ENCODE measurements around the gene PTAFR. TPM values are rescaled to one million over a fixed set of nuclear protein-coding genes. Genes with fewer than 3 reads are reported as not detected.

Gene PTAFR
- total RNA-seq, 1 donor from 2014 or later, result 1.2 TPM

DNA sequence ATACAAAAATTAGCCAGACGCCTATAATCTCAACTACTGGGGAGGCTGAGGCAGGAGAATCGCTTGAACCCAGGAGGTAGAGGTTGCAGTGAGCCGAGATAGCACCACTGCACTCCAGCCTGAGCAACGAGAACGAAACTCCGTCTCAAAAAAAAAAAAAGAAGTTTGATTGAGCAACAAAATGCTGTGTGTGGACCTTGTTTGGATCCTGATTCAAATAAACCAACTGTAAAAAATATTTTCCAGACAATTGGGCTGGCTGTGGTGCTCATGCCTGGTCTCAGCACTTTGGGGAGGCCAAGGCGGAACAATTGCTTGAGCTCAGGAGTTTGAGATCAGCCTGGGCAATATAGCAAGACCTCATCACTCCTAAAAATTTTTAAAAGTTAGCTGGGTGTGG is 16.8 kb downstream of the PTAFR start:
- TF ChIP-seq, protein P1, sequence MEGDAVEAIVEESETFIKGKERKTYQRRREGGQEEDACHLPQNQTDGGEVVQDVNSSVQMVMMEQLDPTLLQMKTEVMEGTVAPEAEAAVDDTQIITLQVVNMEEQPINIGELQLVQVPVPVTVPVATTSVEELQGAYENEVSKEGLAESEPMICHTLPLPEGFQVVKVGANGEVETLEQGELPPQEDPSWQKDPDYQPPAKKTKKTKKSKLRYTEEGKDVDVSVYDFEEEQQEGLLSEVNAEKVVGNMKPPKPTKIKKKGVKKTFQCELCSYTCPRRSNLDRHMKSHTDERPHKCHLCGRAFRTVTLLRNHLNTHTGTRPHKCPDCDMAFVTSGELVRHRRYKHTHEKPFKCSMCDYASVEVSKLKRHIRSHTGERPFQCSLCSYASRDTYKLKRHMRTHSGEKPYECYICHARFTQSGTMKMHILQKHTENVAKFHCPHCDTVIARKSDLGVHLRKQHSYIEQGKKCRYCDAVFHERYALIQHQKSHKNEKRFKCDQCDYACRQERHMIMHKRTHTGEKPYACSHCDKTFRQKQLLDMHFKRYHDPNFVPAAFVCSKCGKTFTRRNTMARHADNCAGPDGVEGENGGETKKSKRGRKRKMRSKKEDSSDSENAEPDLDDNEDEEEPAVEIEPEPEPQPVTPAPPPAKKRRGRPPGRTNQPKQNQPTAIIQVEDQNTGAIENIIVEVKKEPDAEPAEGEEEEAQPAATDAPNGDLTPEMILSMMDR (IDR thresholded peaks at IDR 0.05), result no peak
- no peak for TF ChIP-seq POLR2AphosphoS5 (IDR thresholded peaks at IDR 0.05; ENCODE audit: insufficient read depth in 1 of 2, low read depth in 1 of 2)
- no peak for TF ChIP-seq POLR2A (IDR thresholded peaks at IDR 0.05)
- intact Hi-C loops (cut with DNase I), result no loop called here
- no peak overlapping the region for H3K27ac ChIP-seq
- no peak for DNase-seq (ENCODE audit: extremely low spot score in 2 of 2)
- H3K4me1 ChIP-seq, result peaks cover 22% of the 10 kb centered on the region
- no peaks in the 10 kb centered on the region for H3K9me3 ChIP-seq
- no peak overlapping the region for H3K4me3 ChIP-seq
- H3K27me3 ChIP-seq, result no peaks in the 10 kb centered on the region
- no peaks in the 10 kb centered on the region for H3K36me3 ChIP-seq

DNA sequence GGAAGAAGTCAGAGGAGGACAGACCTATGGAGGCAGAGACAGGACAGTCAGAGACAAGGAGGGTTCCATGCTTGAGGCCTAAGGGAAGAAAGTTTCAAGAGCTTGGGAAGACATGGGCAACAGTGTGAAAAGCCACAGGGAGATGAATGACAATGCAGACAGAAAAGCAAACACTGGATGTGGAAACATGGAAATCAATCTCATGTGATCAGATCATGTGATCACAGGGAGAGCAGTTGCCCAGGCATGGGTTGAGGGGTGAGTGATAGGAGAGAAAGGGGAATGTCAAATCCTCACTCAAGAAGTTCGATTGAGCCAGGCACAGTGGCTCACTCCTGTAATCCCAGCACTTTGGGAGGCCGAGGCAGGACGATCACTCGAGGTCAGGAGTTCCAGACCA is 17.2 kb downstream of the PTAFR start:
- TF ChIP-seq POLR2AphosphoS5 (IDR thresholded peaks at IDR 0.05; ENCODE audit: insufficient read depth in 1 of 2, low read depth in 1 of 2) (no peak), POLR2A (IDR thresholded peaks at IDR 0.05) (no peak)
- TF ChIP-seq, protein P1 (IDR thresholded peaks at IDR 0.05), result no peak
- Histone ChIP-seq H3K9me3 (no peaks in the 10 kb centered on the region), H3K4me1 (peaks cover 22% of the 10 kb centered on the region), H3K36me3 (no peaks in the 10 kb centered on the region), H3K4me3 (no peak overlapping the region), H3K27me3 (no peaks in the 10 kb centered on the region), H3K27ac (no peak overlapping the region)
- DNase-seq (ENCODE audit: extremely low spot score in 2 of 2), result no peak
- intact Hi-C loops (cut with DNase I), result no loop called here

DNA sequence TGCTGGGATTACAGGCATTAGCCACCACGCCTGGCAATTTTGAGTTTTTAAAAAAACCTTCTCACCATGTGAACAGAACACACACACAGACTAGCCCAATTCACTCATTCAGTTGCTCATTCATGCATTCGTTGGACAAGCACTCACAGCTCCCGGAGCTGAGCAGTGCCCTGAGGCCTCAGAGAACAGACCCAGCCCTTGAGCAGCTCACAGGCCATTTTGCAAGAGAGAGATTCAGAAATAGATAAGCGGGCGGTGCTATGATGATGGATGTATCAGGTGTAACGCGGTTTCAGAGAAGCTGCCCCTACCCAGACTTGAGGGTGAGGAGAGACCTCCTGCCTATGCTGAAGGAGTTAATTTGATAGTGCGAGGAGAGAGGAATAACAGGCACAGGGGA is 18.6 kb downstream of the PTAFR start:
- Histone ChIP-seq H3K4me1 (peaks cover 11% of the 10 kb centered on the region), H3K4me3 (no peak overlapping the region), H3K27me3 (no peaks in the 10 kb centered on the region), H3K36me3 (no peaks in the 10 kb centered on the region), H3K9me3 (no peaks in the 10 kb centered on the region), H3K27ac (no peak overlapping the region)
- intact Hi-C loops (cut with DNase I), result no loop called here
- TF ChIP-seq POLR2AphosphoS5 (IDR thresholded peaks at IDR 0.05; ENCODE audit: insufficient read depth in 1 of 2, low read depth in 1 of 2) (no peak), POLR2A (IDR thresholded peaks at IDR 0.05) (no peak)
- TF ChIP-seq, protein P1 (IDR thresholded peaks at IDR 0.05), result no peak
- no peak for DNase-seq (ENCODE audit: extremely low spot score in 2 of 2)

DNA sequence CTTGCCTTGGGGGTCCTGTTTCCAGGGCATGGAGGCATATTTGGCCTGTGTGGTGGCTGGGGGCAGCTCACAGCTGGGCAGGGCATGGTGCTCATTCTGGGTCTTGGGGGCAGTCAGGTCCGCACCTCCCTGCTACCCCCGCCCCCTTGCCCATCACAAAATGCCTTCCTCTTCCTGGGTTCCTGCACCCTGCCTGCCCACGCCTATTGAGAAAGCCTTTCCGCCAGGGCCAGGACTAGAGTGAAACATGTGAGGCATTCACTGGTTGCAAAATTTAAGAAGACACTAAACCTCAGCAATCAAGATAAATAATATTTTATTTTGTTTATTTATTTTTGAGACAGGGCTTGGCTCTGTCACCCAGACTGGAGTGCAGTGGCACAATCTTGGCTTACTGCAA is 19.7 kb downstream of the PTAFR start:
- H3K36me3 ChIP-seq, result no peaks in the 10 kb centered on the region
- no peaks in the 10 kb centered on the region for H3K9me3 ChIP-seq
- H3K27ac ChIP-seq, result no peak overlapping the region
- no peak overlapping the region for H3K4me3 ChIP-seq
- peaks cover 11% of the 10 kb centered on the region for H3K4me1 ChIP-seq
- no peaks in the 10 kb centered on the region for H3K27me3 ChIP-seq
- TF ChIP-seq, protein P1 (IDR thresholded peaks at IDR 0.05), result no peak
- no peak for TF ChIP-seq POLR2AphosphoS5 (IDR thresholded peaks at IDR 0.05; ENCODE audit: insufficient read depth in 1 of 2, low read depth in 1 of 2)
- TF ChIP-seq POLR2A (IDR thresholded peaks at IDR 0.05), result no peak
- DNase-seq (ENCODE audit: extremely low spot score in 2 of 2), result no peak
- intact Hi-C loops (cut with DNase I), result no loop called here

DNA sequence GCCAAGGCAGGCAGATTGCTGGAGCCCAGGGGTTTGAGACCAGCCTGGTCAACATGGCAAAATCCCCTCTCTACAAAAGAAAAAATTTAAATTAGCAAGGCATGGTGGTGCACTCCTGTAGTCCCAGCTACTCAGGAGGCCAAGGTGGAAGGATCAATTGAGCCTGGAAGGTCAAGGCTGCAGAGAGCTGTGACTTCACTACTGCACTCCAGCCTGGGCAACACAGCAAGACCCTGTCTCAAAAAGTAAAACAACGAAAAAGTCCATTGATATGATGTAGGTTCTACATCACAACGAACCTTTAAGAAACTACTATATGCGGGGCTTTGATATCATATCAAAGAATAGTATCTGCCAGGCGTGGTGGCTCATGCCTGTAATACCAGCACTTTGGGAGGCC is 20.9 kb downstream of the PTAFR start:
- H3K27me3 ChIP-seq, result no peaks in the 10 kb centered on the region
- intact Hi-C loops (cut with DNase I), result no loop called here
- H3K36me3 ChIP-seq, result no peaks in the 10 kb centered on the region
- peaks cover 9% of the 10 kb centered on the region for H3K4me1 ChIP-seq
- no peak overlapping the region for H3K27ac ChIP-seq
- no peak overlapping the region for H3K4me3 ChIP-seq
- no peak for DNase-seq (ENCODE audit: extremely low spot score in 2 of 2)
- no peaks in the 10 kb centered on the region for H3K9me3 ChIP-seq
- TF ChIP-seq, protein P1 (IDR thresholded peaks at IDR 0.05), result no peak
- TF ChIP-seq POLR2AphosphoS5 (IDR thresholded peaks at IDR 0.05; ENCODE audit: insufficient read depth in 1 of 2, low read depth in 1 of 2), result no peak
- TF ChIP-seq POLR2A (IDR thresholded peaks at IDR 0.05), result no peak
